SK-N-SH treated with all-trans-retinoic acid at 6 μM for 48 hours (cell line): ENCODE results near the gene GLIPR1L1.

Source experiments
- ATAC-seq: fragments of 200-7000 bp; cut with Tn5 transposase; 3 replicates; pipeline ENCODE4 v1.9.1; 2020; ENCODE audit warnings: mild to moderate bottlenecking, moderate library complexity
- ARNTL ChIP-seq: fragments of 450-650 bp; formaldehyde crosslinking; IDR thresholded peaks from 2 replicates; pipeline ENCODE4 v1.5.0; 2020; ENCODE audit warnings: low read depth, mild to moderate bottlenecking, moderate library complexity, borderline replicate concordance
- BACH2 ChIP-seq: fragments of 250-450 bp; sonication (Bioruptor Pico); IDR thresholded peaks from 2 replicates; pipeline ENCODE4 v1.9.0; 2021; ENCODE audit warnings: mild to moderate bottlenecking, borderline replicate concordance
- CSDC2 ChIP-seq: fragments of 250-450 bp; sonication (Bioruptor Pico); IDR thresholded peaks from 2 replicates; pipeline ENCODE4 v1.5.0; 2020; ENCODE audit warnings: mild to moderate bottlenecking, moderate library complexity
- CSRNP3 ChIP-seq: fragments of 250-450 bp; sonication (Bioruptor Pico); IDR thresholded peaks from 2 replicates; pipeline ENCODE4 v1.5.1; 2021; ENCODE audit warnings: mild to moderate bottlenecking, moderate library complexity
- ESRRG ChIP-seq: fragments of 250-450 bp; sonication (Bioruptor Pico); IDR thresholded peaks from 2 replicates; pipeline ENCODE4 v1.6.1; 2021; ENCODE audit warnings: mild to moderate bottlenecking
- GLIS3 ChIP-seq: fragments of 250-450 bp; sonication (Bioruptor Pico); IDR thresholded peaks from 2 replicates; pipeline ENCODE4 v1.5.0; 2020; ENCODE audit warnings: mild to moderate bottlenecking, moderate library complexity
- ISL1 ChIP-seq: fragments of 250-450 bp; sonication (Bioruptor Pico); IDR thresholded peaks from 2 replicates; pipeline ENCODE4 v2.1.2; 2022; ENCODE audit warnings: mild to moderate bottlenecking, moderate library complexity
- OSR1 ChIP-seq: fragments of 250-450 bp; sonication (Bioruptor Pico); IDR thresholded peaks from 2 replicates; pipeline ENCODE4 v1.8.0; 2022; ENCODE audit warnings: moderate library complexity, mild to moderate bottlenecking, inconsistent platforms
- PATZ1 ChIP-seq: fragments of 250-450 bp; sonication (Bioruptor Pico); IDR thresholded peaks from 2 replicates; pipeline ENCODE4 v1.8.0; 2020; ENCODE audit warnings: mild to moderate bottlenecking, moderate library complexity, borderline replicate concordance
- PPARA ChIP-seq: fragments of 250-450 bp; sonication (Bioruptor Pico); IDR thresholded peaks from 2 replicates; pipeline ENCODE4 v1.5.0; 2020; ENCODE audit warnings: mild to moderate bottlenecking, borderline replicate concordance
- RARB ChIP-seq: fragments of 250-450 bp; sonication (Bioruptor Pico); IDR thresholded peaks from 2 replicates; pipeline ENCODE4 v1.8.0; 2021; ENCODE audit warnings: mild to moderate bottlenecking, moderate library complexity
- SNAI2 ChIP-seq: fragments of 250-450 bp; sonication (Bioruptor Pico); IDR thresholded peaks from 2 replicates; pipeline ENCODE4 v1.5.0; 2020; ENCODE audit warnings: mild to moderate bottlenecking, moderate library complexity
- TOX ChIP-seq: fragments of 250-450 bp; sonication (Bioruptor Pico); IDR thresholded peaks from 2 replicates; pipeline ENCODE4 v1.8.0; 2021; ENCODE audit warnings: mild to moderate bottlenecking, moderate library complexity, borderline replicate concordance
- TSHZ2 ChIP-seq: fragments of 250-450 bp; sonication (Bioruptor Pico); IDR thresholded peaks from 2 replicates; pipeline ENCODE4 v1.5.0; 2020; ENCODE audit warnings: mild to moderate bottlenecking, moderate library complexity
- ZC3H10 ChIP-seq: fragments of 250-450 bp; sonication (Bioruptor Pico); IDR thresholded peaks from 2 replicates; pipeline ENCODE4 v1.5.1; 2021; ENCODE audit warnings: mild to moderate bottlenecking, moderate library complexity
- ZFP3 ChIP-seq: fragments of 250-450 bp; sonication (Bioruptor Pico); IDR thresholded peaks from 2 replicates; pipeline ENCODE4 v1.5.0; 2020; ENCODE audit warnings: mild to moderate bottlenecking, moderate library complexity
- ZFP30 ChIP-seq: fragments of 450-650 bp; formaldehyde crosslinking; IDR thresholded peaks from 2 replicates; pipeline ENCODE4 v1.5.0; 2022; ENCODE audit warnings: mild to moderate bottlenecking, moderate library complexity
- ZNF565 ChIP-seq: fragments of 450-650 bp; formaldehyde crosslinking; conservative IDR thresholded peaks from 2 replicates; pipeline ENCODE4 v1.5.0; 2020; ENCODE audit warnings: low read depth, mild to moderate bottlenecking, moderate library complexity
- ZNF70 ChIP-seq: fragments of 450-650 bp; formaldehyde crosslinking; IDR thresholded peaks from 2 replicates; pipeline ENCODE4 v1.5.0; 2020; ENCODE audit warnings: mild to moderate bottlenecking, moderate library complexity
- ZNF8 ChIP-seq: fragments of 450-650 bp; formaldehyde crosslinking; IDR thresholded peaks from 2 replicates; pipeline ENCODE4 v1.5.0; 2020; ENCODE audit warnings: mild to moderate bottlenecking, moderate library complexity

The GLIPR1L1 gene

GRCh38 chr12:75334384-75335030 is at the start of gene GLIPR1L1:
Gene GLIPR1L1 (plus strand): TSS chr12:75334670. CDS start chr12:75334729, 59 bp downstream.
- peak; percentile 87 for ATAC-seq
- no peak for TF ChIP-seq TOX
- TF ChIP-seq ZFP3 (CRISPR knock-in tag): peak; percentile 83

GRCh38 chr12:75288860-75289259 is 45.6 kb upstream of the GLIPR1L1 start:
- TF ChIP-seq OSR1 (CRISPR knock-in tag) (no peak), TSHZ2 (CRISPR knock-in tag) (no peak), ARNTL (CRISPR knock-in tag) (no peak), ZNF70 (CRISPR knock-in tag) (no peak), RARB (CRISPR knock-in tag) (no peak)
- no peak for ATAC-seq

- peak; percentile 47; the same call in 1 of the 3 replicates for ATAC-seq
- TF ChIP-seq ZFP30 (CRISPR knock-in tag) (no peak), SNAI2 (CRISPR knock-in tag) (no peak), ZNF70 (CRISPR knock-in tag) (no peak), ZFP3 (CRISPR knock-in tag) (no peak), ISL1 (no peak), PATZ1 (CRISPR knock-in tag) (no peak), ZC3H10 (CRISPR knock-in tag) (no peak), ZNF8 (CRISPR knock-in tag) (no peak), TOX (no peak), TSHZ2 (CRISPR knock-in tag) (no peak), PPARA (no peak), ESRRG (CRISPR knock-in tag) (no peak), RARB (CRISPR knock-in tag) (no peak), BACH2 (no peak), OSR1 (CRISPR knock-in tag) (no peak)
- TF ChIP-seq, all 23 proteins: peak for 0
Observed at GRCh38 chr12:75289753-75290152, 44.7 kb upstream of the GLIPR1L1 start.

GRCh38 chr12:75291014-75291413 is 43.5 kb upstream of the GLIPR1L1 start:
- ATAC-seq: no peak
- TF ChIP-seq PPARA (no peak), GLIS3 (CRISPR knock-in tag) (no peak), ZNF70 (CRISPR knock-in tag) (no peak), ZFP30 (CRISPR knock-in tag) (no peak), ZNF8 (CRISPR knock-in tag) (no peak), ZC3H10 (CRISPR knock-in tag) (no peak), ZNF565 (CRISPR knock-in tag) (no peak), CSRNP3 (CRISPR knock-in tag) (no peak), BACH2 (no peak), CSDC2 (CRISPR knock-in tag) (no peak), PATZ1 (CRISPR knock-in tag) (no peak), RARB (CRISPR knock-in tag) (no peak), ESRRG (CRISPR knock-in tag) (no peak), ZFP3 (CRISPR knock-in tag) (no peak), TSHZ2 (CRISPR knock-in tag) (no peak)
